ENCODE data around the gene BMPR1A.

The BMPR1A gene

DNA sequence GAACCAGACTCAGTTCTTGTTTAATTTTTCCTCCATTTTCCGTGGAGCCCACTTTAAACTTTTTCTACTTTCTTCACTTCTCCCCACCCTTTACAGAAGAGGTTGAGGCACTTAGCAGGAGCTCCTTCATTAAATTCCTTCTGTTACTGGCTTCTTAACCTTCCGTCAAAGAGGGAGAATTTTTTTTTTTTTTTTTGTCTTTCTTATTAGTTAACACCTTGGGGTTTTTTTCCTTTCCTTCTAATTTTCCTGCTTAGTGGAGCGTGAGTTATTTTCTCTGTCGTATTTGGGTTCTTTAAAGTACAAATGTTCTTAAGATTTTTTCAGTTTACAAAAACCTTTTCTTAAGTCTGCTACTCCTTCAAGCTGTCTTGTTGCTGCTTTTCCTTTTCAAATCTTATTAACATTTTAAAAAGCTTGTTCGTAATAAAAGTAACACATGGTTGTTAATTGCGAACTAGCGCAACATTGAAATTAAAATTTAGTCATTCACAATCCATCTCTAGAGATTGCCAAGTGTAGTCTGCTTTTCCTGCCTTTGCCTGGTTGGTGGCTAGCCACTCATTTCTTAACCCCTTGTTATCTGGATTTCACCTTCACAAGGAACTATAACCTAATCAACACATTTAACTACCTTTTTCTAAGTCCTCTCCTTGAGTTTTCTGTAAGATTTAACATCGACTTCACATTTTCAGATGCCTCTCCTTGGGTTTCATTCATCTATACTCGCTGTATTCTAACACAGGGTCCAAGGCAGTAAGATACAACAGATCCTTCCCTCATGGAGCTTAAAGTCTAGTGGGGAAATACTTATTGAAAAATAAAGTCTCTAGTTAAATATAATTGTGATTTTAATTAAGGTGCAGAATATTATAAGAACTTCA, 2.0 kb downstream of the BMPR1A start:
- no peak overlapping the region for H3K27ac ChIP-seq
- DNase-seq (ENCODE audit: low read depth, low spot score), result no peak

DNA sequence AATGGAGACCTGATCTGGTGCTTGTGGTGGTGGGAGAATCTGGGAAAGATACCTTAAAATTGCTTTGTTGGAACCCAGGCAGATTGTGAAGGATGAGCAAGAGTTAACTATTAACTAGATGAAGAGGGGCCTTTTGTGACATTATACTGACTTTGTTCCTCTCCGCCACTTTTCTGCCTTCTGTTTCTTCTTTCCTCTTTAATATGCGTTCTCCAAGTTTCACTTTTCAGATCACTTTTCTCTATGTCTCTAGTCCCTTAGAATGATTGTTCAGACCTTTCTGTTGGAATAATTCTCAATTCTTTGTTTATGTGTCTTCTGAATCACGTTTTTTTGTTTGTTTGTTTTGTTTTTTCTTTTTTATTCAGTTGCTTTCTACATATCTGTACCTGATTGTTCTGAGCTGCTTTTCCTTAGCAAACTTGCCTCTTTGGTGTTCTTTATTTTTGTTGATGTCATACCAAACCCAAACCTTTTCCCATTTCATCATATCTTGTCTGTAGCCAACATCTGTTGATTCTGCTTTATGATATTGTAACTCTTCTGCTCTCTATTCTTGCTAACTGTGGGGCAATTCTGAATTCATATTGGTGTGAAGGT, 2.8 kb downstream of the BMPR1A start:
- H3K27ac ChIP-seq, result no peak overlapping the region
- no peak for DNase-seq (ENCODE audit: low read depth, low spot score)

GRCh38 chr10:86763404-86763803, 7.0 kb downstream of the BMPR1A start:
- H3K27ac ChIP-seq, result no peak overlapping the region
- DNase-seq (ENCODE audit: low read depth, low spot score), result no peak

DNA sequence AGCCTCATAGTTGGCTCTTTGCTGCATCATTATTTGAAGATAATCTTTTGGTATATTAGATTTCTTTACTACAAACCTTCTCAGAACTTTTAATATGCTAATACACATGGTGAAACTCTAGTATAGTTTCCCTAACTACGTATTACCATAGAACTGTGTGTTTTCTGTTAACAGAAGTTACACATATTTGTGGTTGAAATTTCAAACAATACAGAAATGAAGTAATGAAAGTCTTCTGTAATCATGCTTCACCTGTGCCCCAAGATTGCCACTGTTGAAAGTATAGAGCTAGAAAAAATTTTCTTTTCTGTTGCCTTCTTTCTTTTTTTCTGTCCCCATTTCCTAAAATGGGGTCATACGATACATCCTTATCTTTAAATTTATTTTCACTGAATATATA, 9.1 kb downstream of the BMPR1A start:
- no peak overlapping the region for H3K27ac ChIP-seq
- no peak for DNase-seq (ENCODE audit: low read depth, low spot score)

DNA sequence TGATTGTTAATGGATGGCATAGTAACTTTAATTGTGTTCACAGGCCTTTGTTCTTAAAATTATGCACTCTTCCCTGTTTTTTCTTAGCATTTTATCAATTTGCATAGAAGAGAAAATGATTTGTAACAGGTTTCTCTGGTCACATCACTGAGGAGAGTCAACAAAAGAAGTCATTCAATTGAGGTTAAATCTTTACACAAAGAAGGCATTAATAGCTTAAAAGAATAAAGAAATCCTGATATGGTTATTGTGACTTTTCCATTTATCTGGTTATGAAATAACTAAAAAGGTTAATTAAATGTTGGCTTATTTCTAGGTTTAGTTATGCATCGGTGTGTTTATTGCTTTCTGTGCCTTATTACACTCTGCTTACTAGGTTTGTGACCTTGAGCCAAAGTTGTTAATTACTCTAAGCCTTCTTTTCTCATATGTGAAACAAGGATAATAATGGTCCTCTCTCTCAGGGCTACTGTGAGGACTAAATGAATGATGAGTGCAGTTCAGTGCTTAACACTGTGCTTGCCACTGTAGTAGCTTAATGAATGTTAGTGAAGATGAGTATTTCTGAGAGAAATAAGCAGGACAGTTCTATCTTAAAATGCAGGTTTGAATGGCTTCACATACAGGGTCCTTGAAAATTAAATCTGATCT, 12.1 kb downstream of the BMPR1A start:
- DNase-seq (ENCODE audit: low read depth, low spot score), result no peak
- no peak overlapping the region for H3K27ac ChIP-seq

- no peak for DNase-seq (ENCODE audit: low read depth, low spot score)
- no peak overlapping the region for H3K27ac ChIP-seq
These were observed 13.6 kb downstream of the BMPR1A start for GRCh38 chr10:86769991-86770390.

GRCh38 chr10:86770412-86770960, 14.1 kb downstream of the BMPR1A start:
- no peak for DNase-seq (ENCODE audit: low read depth, low spot score)
- no peak overlapping the region for H3K27ac ChIP-seq

- no peak for DNase-seq (ENCODE audit: low read depth, low spot score)
- no peak overlapping the region for H3K27ac ChIP-seq
These were observed 17.1 kb downstream of the BMPR1A start for GRCh38 chr10:86773498-86773897.

DNA sequence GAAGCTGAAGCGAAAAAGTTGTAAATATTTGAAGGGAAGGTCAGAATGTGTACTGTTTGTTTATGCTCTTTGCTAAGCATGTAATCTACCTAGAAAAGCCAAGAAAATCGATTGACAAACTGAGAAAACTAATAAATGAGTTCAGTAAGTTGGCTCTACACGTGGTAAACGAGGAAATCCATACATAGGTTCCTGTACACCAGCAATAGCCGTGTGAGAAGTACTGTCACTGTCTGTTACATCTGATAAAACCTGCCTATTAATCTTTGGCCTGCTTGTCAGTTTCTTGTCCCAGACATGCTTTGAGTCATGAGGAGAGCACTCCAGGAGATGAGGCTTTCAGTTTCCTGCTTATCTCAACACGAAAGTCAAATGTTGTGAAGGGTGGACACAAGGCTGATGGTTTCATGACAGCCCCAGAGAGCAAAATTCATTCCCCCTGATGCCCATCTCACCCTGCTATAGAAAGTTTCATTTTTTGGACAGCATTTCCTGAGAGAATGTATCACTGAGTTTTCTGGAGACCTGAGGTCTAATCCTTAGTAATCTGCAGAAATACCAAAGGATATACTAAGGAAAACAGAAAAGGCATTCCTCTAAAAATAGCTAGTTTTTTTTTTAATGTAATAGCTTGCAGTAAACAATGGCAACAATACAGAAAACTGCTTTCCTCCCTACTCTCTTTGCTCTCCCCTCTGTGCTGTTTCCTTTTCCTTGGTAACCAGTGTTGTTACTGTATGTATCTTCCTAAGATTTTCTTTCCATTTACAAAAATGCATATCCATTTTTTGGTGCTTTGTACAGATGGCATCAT, 18.8 kb downstream of the BMPR1A start:
- H3K27ac ChIP-seq, result no peak overlapping the region
- no peak for DNase-seq (ENCODE audit: low read depth, low spot score)

GRCh38 chr10:86775870-86776180, 19.4 kb downstream of the BMPR1A start:
- no peak for DNase-seq (ENCODE audit: low read depth, low spot score)
- no peak overlapping the region for H3K27ac ChIP-seq

GRCh38 chr10:86779220-86780017, 23.0 kb downstream of the BMPR1A start:
- DNase-seq (ENCODE audit: low read depth, low spot score), result no peak
- H3K27ac ChIP-seq, result no peak overlapping the region

GRCh38 chr10:86782701-86783418, 26.4 kb downstream of the BMPR1A start:
- DNase-seq (ENCODE audit: low read depth, low spot score), result no peak
- H3K27ac ChIP-seq, result no peak overlapping the region

GRCh38 chr10:86785037-86785436, 28.6 kb downstream of the BMPR1A start:
- DNase-seq (ENCODE audit: low read depth, low spot score), result no peak
- H3K27ac ChIP-seq, result no peak overlapping the region

- H3K27ac ChIP-seq, result no peak overlapping the region
- DNase-seq (ENCODE audit: low read depth, low spot score), result no peak
These were observed 29.5 kb downstream of the BMPR1A start for GRCh38 chr10:86785968-86786367.

DNA sequence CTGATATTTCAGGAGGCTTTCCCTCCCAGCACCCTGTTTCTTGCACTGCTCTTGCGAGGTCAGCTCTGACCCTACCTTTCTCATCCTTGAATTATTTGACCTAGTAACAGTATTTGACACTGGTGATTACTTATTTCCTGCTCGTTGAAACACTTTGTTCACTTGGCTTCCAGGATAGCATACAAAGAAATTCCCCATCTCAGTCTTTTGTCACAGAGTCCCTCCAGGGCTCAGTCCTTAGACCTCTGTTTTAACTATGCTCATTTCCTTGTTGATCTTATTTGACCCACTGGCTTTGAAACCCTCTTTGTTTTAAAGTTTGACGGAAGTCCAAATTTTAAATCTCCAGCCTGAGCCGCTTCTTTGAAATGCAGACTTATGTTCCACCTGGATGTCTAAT, 29.9 kb downstream of the BMPR1A start:
- no peak for DNase-seq (ENCODE audit: low read depth, low spot score)
- H3K27ac ChIP-seq, result no peak overlapping the region

DNA sequence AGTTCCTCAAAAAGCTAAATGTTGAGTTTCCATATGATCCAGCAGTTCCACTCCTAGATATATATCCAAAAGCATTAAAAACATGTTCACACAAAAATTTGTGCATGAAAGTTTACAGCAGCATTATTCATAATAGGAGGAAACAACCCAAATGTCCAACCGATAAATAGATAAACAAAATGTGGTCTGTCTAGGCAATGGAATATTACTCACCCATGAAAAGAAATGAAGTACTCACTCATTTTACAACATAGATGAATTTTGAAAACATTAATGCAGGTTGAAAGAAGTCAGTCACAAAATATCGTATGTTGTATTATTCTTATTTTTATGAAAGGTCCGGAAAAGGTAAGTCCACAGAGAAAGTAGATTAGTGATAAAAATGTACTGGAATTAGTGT, 34.0 kb downstream of the BMPR1A start:
- H3K27ac ChIP-seq, result no peak overlapping the region
- no peak for DNase-seq (ENCODE audit: low read depth, low spot score)

GRCh38 chr10:86792461-86793167, 36.2 kb downstream of the BMPR1A start:
- DNase-seq (ENCODE audit: low read depth, low spot score), result no peak
- no peak overlapping the region for H3K27ac ChIP-seq

DNA sequence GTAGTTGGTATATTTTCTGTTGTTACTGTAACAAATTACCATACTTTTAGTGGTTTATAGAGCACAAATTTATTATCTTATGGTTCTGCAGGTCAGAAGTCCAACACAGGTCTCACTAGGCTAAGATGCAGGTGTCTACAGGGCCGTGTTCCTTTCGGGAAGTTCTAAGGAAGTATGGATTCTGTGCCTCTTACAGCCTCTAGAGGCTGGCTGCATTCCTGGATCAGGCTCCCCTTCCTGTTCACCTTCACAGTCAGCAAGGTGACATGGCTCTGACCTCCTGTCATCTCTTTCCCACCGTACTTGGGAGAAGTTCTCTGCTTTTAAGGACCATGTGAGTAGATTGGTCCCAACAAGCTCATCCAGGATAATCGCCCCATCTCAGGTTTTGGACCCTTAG, 37.3 kb downstream of the BMPR1A start:
- no peak overlapping the region for H3K27ac ChIP-seq
- DNase-seq (ENCODE audit: low read depth, low spot score), result no peak
